ENCODE results near the gene CCRL2. TPM values are rescaled to one million over a fixed set of nuclear protein-coding genes. Genes with fewer than 3 reads are reported as not detected.

Gene CCRL2
- total and polyA plus RNA-seq, 9 of the 15 experiments (the other 6 are each of a cell fraction or from before 2014, with no cell fraction given): 3.4 to 5.7 (median 4.0) TPM

GRCh38 chr3:46386205-46386604 is 20.9 kb upstream of the CCRL2 start (continued):
- TF ChIP-seq NKRF (IDR thresholded peaks at IDR 0.05; ENCODE audit: borderline replicate concordance): no peak
- TF ChIP-seq CHCHD3 (CRISPR knock-in tag; IDR thresholded peaks at IDR 0.05): no peak
- TF ChIP-seq JUND (IDR thresholded peaks at IDR 0.05; ENCODE audit: borderline replicate concordance, low read depth, low read length): peak; percentile 83
- peak; percentile 81; the same call in 1 of the 3 replicates for TF ChIP-seq JUND (tag; IDR thresholded peaks at IDR 0.05; ENCODE audit: borderline replicate concordance, low read depth, low read length)
- TF ChIP-seq STAT5A (IDR thresholded peaks at IDR 0.05; ENCODE audit: borderline replicate concordance, low read length): no peak
- no peak for TF ChIP-seq ZNF431 (CRISPR knock-in tag; IDR thresholded peaks at IDR 0.05)
- no peak for TF ChIP-seq ZFP91 (CRISPR knock-in tag; IDR thresholded peaks at IDR 0.05)
- TF ChIP-seq ZNF717 (CRISPR knock-in tag; IDR thresholded peaks at IDR 0.05): no peak
- TF ChIP-seq ZNF75A (CRISPR knock-in tag; IDR thresholded peaks at IDR 0.05): no peak
- TF ChIP-seq COPS2 (conservative IDR thresholded peaks at IDR 0.05): no peak
- no peak for TF ChIP-seq PURB (CRISPR knock-in tag; IDR thresholded peaks at IDR 0.05; ENCODE audit: low read depth)
- TF ChIP-seq RERE (CRISPR knock-in tag; IDR thresholded peaks at IDR 0.05; ENCODE audit: borderline replicate concordance): no peak
- TF ChIP-seq PKNOX1 (IDR thresholded peaks at IDR 0.05): peak; percentile 82
- TF ChIP-seq RFX7 (CRISPR knock-in tag; IDR thresholded peaks at IDR 0.05): no peak
- TF ChIP-seq ZNF140 (CRISPR knock-in tag; IDR thresholded peaks at IDR 0.05): no peak
- TF ChIP-seq ZNF778 (CRISPR knock-in tag; IDR thresholded peaks at IDR 0.05): no peak
- no peak for TF ChIP-seq THAP12 (CRISPR knock-in tag; IDR thresholded peaks at IDR 0.05)
